Measurements from ENCODE around the gene TBC1D19.

DNA sequence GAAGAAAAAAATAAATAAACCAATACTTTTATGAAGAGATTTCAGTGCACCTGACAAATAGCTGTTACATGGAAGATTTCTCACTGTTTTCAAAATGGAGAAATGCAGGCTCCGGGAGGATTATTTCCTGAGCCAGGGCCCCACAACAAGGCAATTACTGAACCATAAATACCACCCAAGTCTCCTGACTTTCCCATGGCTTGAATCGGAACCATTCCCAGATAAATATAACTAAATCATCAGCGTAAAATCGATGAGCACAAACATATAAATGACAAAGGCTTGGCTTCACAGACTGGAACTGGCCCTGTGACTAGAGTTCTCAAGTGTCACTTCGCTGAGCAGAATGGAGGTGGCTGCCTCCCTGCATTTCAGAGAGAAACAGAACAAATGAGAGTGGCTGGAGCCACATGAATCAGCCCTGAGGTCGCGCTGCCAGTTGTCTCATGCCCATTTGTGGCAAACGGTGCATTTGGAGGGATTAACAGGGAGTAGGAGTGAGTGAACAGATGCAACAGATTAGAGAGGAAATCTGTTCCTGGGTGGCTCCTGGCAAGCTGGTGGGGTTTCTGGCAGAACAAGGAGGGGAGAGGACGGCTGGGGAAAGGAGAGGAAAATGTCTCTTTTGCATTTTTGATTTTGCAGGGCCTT, 219.5 kb downstream of the TBC1D19 start:
- TF ChIP-seq, protein P1, sequence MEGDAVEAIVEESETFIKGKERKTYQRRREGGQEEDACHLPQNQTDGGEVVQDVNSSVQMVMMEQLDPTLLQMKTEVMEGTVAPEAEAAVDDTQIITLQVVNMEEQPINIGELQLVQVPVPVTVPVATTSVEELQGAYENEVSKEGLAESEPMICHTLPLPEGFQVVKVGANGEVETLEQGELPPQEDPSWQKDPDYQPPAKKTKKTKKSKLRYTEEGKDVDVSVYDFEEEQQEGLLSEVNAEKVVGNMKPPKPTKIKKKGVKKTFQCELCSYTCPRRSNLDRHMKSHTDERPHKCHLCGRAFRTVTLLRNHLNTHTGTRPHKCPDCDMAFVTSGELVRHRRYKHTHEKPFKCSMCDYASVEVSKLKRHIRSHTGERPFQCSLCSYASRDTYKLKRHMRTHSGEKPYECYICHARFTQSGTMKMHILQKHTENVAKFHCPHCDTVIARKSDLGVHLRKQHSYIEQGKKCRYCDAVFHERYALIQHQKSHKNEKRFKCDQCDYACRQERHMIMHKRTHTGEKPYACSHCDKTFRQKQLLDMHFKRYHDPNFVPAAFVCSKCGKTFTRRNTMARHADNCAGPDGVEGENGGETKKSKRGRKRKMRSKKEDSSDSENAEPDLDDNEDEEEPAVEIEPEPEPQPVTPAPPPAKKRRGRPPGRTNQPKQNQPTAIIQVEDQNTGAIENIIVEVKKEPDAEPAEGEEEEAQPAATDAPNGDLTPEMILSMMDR (conservative IDR thresholded peaks at IDR 0.05), result no peak
- TF ChIP-seq EZH2 (IDR thresholded peaks at IDR 0.05; ENCODE audit: low read depth), result no peak
